ENCODE measurements around the gene PCLO.

PCLO gene

DNA sequence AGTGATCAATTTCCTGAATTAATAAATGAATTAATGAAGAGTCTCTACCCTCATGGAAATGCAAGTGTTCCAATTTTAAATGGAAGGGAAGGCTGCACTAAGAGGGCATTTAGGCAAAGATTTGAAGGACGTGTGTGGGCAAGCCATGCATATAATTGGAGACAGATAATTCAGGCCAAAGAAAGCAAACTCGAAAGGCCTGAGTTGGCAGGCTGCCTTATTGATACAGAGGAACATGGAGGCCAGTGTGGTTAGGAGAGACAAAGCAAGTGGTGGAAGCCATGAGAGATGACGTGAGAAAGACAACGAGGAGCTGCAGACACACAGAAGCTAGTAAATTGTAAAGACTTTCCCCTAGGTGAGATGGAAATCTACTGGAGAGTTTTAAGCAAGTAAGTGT is 15.4 kb upstream of the PCLO start:
- H3K36me3 ChIP-seq: no peaks in the 10 kb centered on the region
- no peaks in the 10 kb centered on the region for H3K27me3 ChIP-seq
- no peak overlapping the region for H3K27ac ChIP-seq
- no peak overlapping the region for H3K4me2 ChIP-seq
- H4K20me1 ChIP-seq: no peaks in the 10 kb centered on the region
- H3K9me3 ChIP-seq (replicated peaks in 1 of 11): peaks cover 3 to 14% (median 9%) of the 10 kb centered on the region in 11 experiments; a peak in 17 of 22 replicates
- H3K9ac ChIP-seq: no peak overlapping the region
- no peak overlapping the region for H3K4me3 ChIP-seq
- no peak for TF ChIP-seq Cebpa-rat (IDR thresholded peaks at IDR 0.05)
- H3K4me1 ChIP-seq: no peaks in the 10 kb centered on the region

DNA sequence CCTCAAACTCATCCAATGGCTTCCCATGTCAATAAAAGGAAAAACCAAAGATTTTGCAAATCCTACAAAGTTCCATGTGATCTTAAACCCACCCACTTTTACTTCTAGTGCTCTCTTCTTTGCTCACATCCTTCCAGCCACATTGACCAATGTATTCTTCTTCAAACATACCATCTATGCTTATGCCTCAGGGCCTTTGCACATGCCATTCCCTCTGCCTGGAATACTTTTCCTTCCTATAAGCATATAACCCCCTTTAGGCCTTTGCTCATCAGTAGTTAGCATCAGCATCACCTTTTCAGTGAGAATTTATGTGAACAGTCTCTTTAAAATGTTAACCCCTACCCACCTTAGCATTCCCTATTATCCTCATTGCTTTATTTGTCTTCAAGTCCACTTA is 11.0 kb upstream of the PCLO start:
- Histone ChIP-seq H3K36me3 (no peaks in the 10 kb centered on the region), H3K4me1 (no peaks in the 10 kb centered on the region), H3K27ac (no peak overlapping the region), H3K9ac (no peak overlapping the region), H3K4me2 (no peak overlapping the region), H4K20me1 (no peaks in the 10 kb centered on the region), H3K9me3 (replicated peaks in 1 of 11) (no peaks in the 10 kb centered on the region), H3K27me3 (no peaks in the 10 kb centered on the region), H3K4me3 (no peak overlapping the region)
- no peak for TF ChIP-seq Cebpa-rat (IDR thresholded peaks at IDR 0.05)

DNA sequence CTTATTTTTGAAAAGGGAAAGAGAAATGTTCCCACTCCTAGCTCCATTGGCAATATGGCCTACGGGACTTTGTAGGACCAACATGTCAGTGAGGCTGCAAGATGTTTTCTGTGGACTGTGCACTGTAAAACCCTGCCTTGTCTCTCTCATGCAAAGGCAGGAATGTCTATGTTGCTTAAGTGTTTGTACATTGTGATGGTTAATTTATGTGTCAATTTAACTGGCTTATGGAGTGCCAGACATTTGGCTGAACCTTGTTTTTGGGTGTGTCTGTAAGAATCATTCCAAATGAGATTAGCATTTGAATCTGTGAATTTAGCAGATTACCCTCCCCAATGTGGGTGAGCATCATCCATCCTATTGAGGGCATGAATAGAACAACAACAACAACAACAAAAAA is 4.1 kb upstream of the PCLO start:
- Histone ChIP-seq H3K9ac (no peak overlapping the region), H4K20me1 (no peaks in the 10 kb centered on the region), H3K4me3 (no peak overlapping the region), H3K9me3 (replicated peaks in 1 of 11) (peaks cover 0 to 10% (median 8%) of the 10 kb centered on the region in 11 experiments; a peak in 12 of 22 replicates), H3K27ac (no peak overlapping the region), H3K27me3 (peaks cover 0 to 8% (median 0%) of the 10 kb centered on the region in 11 experiments; a peak in 7 of 22 replicates), H3K4me1 (0 out of 20 replicates have a peak, but pooled peaks cover 0 to 6% (median 0%) of the 10 kb centered on the region in 10 experiments), H3K4me2 (no peak overlapping the region), H3K36me3 (no peaks in the 10 kb centered on the region)
- TF ChIP-seq Cebpa-rat (IDR thresholded peaks at IDR 0.05): no peak

DNA sequence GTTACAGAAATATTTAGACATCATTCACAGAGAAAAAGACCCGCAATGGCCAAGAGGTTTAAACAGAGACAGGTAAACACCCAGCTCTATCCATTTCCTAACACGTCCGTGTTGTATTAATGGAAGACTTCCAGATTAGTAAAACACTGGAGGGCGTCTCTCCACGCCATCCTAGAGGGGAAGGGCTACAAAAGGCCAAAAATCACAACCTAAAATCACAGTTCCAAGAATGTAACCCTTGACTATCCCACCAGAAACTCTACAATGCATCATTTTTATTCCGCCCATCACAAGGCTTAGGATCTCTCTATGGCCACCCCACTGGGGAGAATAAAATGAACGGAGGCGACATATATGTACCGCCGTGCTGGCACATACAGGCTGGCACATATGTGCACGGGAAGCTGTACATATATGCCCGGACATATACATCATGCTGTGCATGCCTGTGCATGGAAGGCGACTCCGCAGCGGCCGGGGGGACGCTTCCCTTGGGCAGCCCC is 734 bp downstream of the PCLO start:
- peak overlapping the region; percentile 62 to 84 (median 69); a peak in 21 of 22 replicates for H3K4me2 ChIP-seq
- H3K4me1 ChIP-seq: 0 out of 20 replicates have a peak, but pooled peaks cover 0 to 6% (median 0%) of the 10 kb centered on the region in 10 experiments
- H3K4me3 ChIP-seq: peak overlapping the region; percentile 53 to 72 (median 62); a peak in 18 of 20 replicates
- no peaks in the 10 kb centered on the region for H3K36me3 ChIP-seq
- H3K9me3 ChIP-seq (replicated peaks in 1 of 11): peaks cover 0 to 10% (median 8%) of the 10 kb centered on the region in 11 experiments; a peak in 12 of 22 replicates
- TF ChIP-seq Cebpa-rat (IDR thresholded peaks at IDR 0.05): no peak
- peaks cover 0 to 8% (median 0%) of the 10 kb centered on the region in 11 experiments; a peak in 7 of 22 replicates for H3K27me3 ChIP-seq
- no peaks in the 10 kb centered on the region for H4K20me1 ChIP-seq
- peak overlapping the region in 2 of 11 experiments; percentile 36 to 52; a peak in 2 of 22 replicates for H3K27ac ChIP-seq
- H3K9ac ChIP-seq: peak overlapping the region in 3 of 11 experiments; percentile 51 to 68 (median 60); a peak in 3 of 22 replicates

DNA sequence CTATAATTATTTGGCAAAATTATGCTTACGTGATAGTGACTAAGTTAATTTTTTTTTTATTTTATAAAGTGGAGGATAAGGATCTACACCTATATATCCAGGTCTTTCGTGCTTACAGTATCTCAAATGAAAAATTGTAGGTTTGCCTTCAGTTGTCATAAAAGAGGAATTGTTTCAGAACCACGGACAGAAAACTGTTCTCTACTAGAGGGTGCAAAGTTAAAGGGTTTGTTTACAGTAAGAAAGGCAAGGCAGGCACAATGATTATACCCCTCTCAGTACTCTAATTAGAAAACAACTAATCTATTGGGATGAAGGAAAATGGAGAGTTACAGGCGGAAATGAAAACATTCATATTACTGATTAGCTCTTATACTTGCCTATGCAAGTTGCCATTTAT is 1.5 kb downstream of the PCLO start:
- Histone ChIP-seq H3K9ac (no peak overlapping the region), H3K4me1 (0 out of 20 replicates have a peak, but pooled peaks cover 0 to 6% (median 0%) of the 10 kb centered on the region in 10 experiments), H4K20me1 (no peaks in the 10 kb centered on the region), H3K27ac (no peak overlapping the region), H3K4me2 (no peak overlapping the region), H3K9me3 (replicated peaks in 1 of 11) (peaks cover 0 to 10% (median 8%) of the 10 kb centered on the region in 11 experiments; a peak in 12 of 22 replicates), H3K36me3 (no peaks in the 10 kb centered on the region), H3K4me3 (no peak overlapping the region), H3K27me3 (peaks cover 0 to 8% (median 0%) of the 10 kb centered on the region in 11 experiments; a peak in 7 of 22 replicates)
- no peak for TF ChIP-seq Cebpa-rat (IDR thresholded peaks at IDR 0.05)

DNA sequence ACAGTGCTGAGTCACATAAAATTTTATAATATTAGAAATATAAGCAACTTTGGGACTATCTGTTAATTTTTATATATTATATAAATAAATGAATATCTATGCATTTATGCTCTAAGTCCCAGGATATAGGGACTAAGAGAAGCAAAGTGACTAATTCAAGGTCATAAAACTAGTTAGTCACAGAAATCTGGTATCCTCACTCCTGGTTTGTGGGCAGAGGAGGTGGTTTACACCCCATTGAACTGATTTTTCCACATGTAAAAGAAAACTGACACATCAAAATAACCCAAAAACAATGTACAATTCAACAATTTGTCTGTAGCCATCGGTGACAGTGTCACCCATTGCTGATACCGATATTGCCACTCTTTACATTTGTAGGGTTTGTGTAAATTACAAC is 3.0 kb downstream of the PCLO start:
- 0 out of 20 replicates have a peak, but pooled peaks cover 0 to 6% (median 0%) of the 10 kb centered on the region in 10 experiments for H3K4me1 ChIP-seq
- peaks cover 0 to 10% (median 8%) of the 10 kb centered on the region in 11 experiments; a peak in 12 of 22 replicates for H3K9me3 ChIP-seq (replicated peaks in 1 of 11)
- no peak overlapping the region for H3K9ac ChIP-seq
- H3K27me3 ChIP-seq: peaks cover 0 to 8% (median 0%) of the 10 kb centered on the region in 11 experiments; a peak in 7 of 22 replicates
- no peak overlapping the region for H3K4me3 ChIP-seq
- no peak overlapping the region for H3K4me2 ChIP-seq
- H3K36me3 ChIP-seq: no peaks in the 10 kb centered on the region
- no peak overlapping the region for H3K27ac ChIP-seq
- H4K20me1 ChIP-seq: no peaks in the 10 kb centered on the region; a peak in 2 of 22 replicates
- no peak for TF ChIP-seq Cebpa-rat (IDR thresholded peaks at IDR 0.05)

DNA sequence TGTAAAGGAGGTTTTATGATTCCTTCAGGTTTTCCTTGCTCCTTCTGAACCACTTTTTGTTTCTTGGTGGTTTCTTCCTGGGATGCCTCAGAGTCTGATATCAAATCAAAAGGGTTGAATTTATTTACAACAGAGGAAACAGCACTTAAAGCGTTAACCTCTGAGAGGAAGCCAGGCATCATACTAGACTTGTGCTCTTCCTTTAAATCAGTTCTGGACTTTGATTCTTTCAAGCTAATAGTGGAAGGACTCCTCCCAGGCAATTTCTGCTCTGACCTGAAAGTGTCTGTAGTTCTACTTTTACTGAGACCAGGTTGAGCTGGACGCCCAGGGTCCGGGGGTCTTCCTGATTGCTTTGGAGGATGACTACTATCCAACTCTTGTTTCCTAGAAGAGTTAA is 6.7 kb downstream of the PCLO start:
- H3K36me3 ChIP-seq: no peaks in the 10 kb centered on the region
- no peaks in the 10 kb centered on the region for H3K27me3 ChIP-seq
- no peaks in the 10 kb centered on the region; a peak in 2 of 22 replicates for H4K20me1 ChIP-seq
- H3K9me3 ChIP-seq (replicated peaks in 1 of 11): no peaks in the 10 kb centered on the region
- no peak overlapping the region for H3K4me2 ChIP-seq
- no peak overlapping the region for H3K9ac ChIP-seq
- no peak overlapping the region for H3K27ac ChIP-seq
- no peak overlapping the region for H3K4me3 ChIP-seq
- no peaks in the 10 kb centered on the region for H3K4me1 ChIP-seq
- no peak for TF ChIP-seq Cebpa-rat (IDR thresholded peaks at IDR 0.05)

DNA sequence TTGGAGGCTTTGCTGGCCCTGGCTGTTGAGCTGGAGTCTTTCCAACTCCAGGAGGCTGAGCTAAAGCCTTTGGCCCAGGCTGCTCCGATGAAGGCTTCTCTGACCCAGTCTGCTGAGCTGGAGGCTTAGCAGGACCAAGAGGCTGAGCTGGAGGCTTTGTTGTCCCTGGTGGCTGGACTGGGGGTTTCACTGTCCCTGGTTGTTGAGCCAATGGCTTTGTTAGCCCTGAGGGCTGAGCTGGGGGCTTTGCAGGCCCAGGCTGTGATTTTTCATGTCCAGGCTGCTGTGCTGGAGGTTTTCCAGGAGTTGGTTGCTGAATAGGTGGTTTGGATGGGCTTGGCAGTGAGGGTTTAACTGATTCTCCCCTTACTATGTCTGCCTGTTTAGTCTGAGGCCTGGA is 7.3 kb downstream of the PCLO start:
- H3K9ac ChIP-seq: no peak overlapping the region
- no peak overlapping the region for H3K27ac ChIP-seq
- no peaks in the 10 kb centered on the region for H3K27me3 ChIP-seq
- H3K36me3 ChIP-seq: no peaks in the 10 kb centered on the region
- TF ChIP-seq Cebpa-rat (IDR thresholded peaks at IDR 0.05): no peak
- H4K20me1 ChIP-seq: no peaks in the 10 kb centered on the region; a peak in 2 of 22 replicates
- H3K4me1 ChIP-seq: peaks cover under 1 to 6% (median 4%) of the 10 kb centered on the region in 10 experiments; a peak in 14 of 20 replicates
- no peak overlapping the region for H3K4me2 ChIP-seq
- no peaks in the 10 kb centered on the region for H3K9me3 ChIP-seq (replicated peaks in 1 of 11)
- H3K4me3 ChIP-seq: no peak overlapping the region

DNA sequence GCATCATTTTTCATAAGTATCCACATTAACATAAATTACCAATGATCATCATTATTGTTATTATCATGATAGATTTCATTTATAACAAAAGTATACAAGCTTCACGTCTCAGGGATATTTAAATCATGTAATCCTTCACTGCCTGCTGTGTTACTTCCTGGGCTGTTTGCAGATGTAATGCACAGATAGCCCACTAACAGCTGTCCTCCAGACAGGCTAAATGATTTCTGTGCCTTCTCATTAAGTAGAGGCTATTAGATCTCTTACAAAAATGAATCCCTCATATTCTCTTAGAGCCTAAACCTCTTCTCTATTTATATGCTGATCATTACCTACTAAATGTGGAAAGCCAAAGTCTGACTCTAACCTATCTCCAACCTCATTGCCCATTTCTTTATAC is 9.3 kb downstream of the PCLO start:
- peaks cover 13 to 25% (median 22%) of the 10 kb centered on the region in 10 experiments; a peak in 19 of 20 replicates for H3K4me1 ChIP-seq
- no peak overlapping the region for H3K27ac ChIP-seq
- no peaks in the 10 kb centered on the region; a peak in 2 of 22 replicates for H4K20me1 ChIP-seq
- H3K4me3 ChIP-seq: no peak overlapping the region
- no peaks in the 10 kb centered on the region for H3K36me3 ChIP-seq
- TF ChIP-seq Cebpa-rat (IDR thresholded peaks at IDR 0.05): no peak
- no peaks in the 10 kb centered on the region for H3K9me3 ChIP-seq (replicated peaks in 1 of 11)
- no peak overlapping the region for H3K4me2 ChIP-seq
- H3K9ac ChIP-seq: no peak overlapping the region
- H3K27me3 ChIP-seq: no peaks in the 10 kb centered on the region
